GM21526 (cell line): ENCODE results near the gene GRPEL2.

ENCODE experiments used
- ATAC-seq: cut with Tn5 transposase; IDR thresholded peaks from one replicate; pipeline ENCODE4 v1.9.1; 2021; ENCODE audit warnings: moderate library complexity; ENCODE audit not compliant: unreplicated experiment, low FRiP score

Gene GRPEL2, protein sequence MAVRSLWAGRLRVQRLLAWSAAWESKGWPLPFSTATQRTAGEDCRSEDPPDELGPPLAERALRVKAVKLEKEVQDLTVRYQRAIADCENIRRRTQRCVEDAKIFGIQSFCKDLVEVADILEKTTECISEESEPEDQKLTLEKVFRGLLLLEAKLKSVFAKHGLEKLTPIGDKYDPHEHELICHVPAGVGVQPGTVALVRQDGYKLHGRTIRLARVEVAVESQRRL

DNA sequence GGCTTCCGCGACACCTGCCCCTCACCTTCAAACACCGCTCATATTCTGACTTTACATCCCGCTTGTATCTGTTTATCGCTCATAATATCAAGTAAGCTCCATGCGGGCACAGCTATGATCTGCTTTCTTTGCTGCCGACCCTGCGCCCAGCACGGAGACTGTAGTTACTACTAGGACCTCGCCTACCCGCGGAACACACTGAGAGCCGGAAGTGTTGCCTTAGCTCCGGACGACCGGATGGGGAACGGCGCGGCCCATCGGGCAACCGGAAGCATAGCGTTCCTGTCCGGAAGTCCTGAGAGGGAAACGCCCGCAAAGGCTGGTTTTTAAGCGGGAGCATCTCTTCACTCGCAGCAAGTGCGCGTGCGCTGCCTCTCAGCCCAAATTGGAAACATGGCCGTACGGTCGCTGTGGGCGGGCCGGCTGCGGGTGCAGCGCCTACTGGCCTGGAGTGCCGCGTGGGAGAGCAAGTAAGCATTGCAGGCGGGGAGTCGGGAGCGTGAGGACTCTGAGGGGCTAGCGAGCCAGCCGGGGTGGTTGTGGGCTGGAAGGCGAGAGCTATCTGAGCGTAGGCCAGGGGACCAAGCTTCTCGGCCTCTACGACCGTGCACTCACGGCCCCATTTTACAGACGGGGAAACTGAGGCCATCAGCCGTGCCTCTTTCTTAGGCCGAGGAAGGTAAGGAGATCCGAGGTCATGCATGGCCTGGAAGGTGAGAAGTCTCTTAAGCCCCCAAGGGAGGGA is at the start of gene GRPEL2:
GRPEL2 (plus strand) TSS at position 353 of the 745 bp plus-strand sequence; CDS start at position 394, 41 bp downstream.
- peak; percentile 94 for ATAC-seq

DNA sequence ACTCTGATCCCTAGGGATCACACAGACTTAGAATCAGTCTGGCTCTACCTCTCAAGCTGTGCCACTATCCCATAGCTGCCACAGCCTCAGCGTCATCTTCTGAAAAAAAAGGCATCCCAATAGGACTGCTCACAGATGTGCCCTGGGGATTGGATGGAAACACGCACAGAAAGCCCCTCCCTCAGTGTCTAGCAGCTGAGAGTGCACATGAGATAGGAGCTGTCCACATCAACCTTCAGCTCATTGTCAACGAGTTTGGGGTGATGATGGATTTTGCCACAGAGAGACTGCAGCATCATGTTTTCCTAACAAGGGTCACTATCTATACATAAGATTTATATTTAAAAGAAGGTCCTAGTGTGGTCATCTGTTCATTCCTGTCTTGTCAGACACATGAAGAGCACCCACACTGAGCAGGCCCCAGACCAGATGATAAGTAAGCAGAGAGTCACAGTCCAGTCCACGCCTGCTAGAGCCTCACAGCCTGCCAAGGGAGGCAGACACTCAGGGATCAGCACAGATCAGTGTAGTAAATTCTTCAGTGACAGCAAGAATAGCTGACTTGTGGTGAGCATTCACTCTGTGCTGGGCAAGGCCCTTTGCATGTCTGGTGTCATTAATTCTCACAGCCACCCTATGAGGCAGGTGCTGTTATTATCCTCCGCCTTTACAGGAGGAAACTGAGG is 47.8 kb upstream of the GRPEL2 start:
- no peak for ATAC-seq

DNA sequence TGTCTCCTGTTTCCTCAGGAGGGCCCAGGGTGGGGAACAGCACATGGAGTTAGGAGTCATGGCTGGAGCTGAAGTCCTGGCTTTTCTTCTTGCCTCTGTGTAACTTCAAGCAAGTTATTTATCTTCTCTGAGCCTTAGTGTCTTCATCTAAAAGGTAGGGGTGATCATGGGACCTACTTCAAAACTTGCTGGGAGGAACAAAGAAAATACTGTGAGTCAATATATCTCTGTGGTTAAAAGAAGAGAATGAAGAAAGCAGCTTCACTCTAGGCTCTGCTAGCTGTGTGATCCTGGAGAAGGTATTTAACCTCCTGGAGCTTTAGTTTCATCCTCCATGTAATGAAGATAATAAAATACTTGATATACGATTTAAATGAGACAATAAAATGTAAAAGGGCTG is 47.1 kb upstream of the GRPEL2 start:
- no peak for ATAC-seq

DNA sequence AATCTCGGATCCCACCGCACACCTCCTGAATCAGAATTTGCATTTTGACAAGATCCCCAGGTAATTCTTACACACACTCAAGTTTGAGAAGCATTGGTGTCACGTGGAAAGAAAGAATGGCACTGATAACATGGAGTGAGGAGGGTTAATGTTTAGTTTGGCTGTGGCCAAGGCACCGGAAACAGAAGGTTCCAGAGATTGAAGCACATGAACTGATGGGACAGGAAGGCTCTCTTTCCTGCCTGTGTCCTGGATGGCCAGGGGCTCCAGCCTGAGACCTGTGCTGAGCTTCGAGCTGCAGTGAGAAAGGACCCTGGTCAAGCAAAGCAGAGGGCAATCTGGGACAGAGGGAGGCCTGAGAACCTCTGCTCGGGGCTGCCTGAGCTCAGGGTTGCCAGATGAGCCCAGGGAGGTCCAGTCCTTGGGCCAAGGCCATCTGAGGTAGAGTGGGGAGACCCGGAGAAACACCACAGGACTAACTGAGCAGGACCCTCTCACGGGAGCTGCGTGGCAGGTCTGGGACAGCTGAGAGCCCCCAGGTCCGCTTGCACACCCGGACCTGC is 46.4 kb upstream of the GRPEL2 start:
- no peak for ATAC-seq

DNA sequence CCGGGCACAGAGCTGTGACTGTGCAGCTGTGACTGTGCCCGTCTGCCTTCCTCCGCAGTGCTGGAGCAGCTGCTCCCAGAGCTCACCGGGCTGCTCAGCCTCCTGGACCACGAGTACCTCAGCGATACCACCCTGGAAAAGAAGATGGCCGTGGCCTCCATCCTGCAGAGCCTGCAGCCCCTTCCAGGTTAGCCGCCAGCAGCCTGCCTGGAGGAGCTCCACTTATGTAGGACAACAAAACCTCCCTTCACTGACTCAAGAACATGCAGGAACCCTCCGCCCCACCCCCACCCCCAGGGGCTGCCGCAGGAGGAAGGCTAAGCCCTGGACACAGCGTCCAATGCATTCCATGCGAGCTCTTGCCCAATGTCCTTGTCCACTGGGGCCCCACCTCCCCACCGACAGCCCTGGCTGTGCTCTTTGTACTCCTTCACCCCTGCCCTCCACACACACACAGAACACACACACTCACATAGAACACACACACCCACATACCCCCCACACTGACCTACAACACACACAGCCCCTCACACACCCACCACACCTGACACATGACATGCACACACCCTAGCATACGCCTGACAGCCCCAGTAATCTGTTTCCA is 45.7 kb upstream of the GRPEL2 start:
- no peak for ATAC-seq

DNA sequence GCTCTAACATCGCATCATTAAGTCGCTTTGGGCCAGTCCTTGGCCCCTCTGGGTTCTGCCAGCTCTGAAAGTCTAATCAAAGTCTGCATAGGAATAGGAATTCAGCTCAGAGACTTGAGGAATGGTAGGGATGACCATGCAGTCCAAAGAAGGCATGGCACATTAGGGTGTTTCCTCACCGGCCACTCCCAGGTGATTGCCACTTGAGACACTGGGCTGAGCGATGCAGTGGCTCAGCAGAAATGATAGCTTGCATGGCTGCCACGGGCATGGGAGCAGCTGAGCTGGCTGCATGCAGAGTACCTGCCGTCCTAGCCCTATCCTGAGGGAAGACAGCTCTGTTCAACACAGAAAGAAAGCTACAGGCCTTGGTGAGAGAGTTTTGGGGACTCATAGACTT is 44.9 kb upstream of the GRPEL2 start:
- ATAC-seq: no peak

DNA sequence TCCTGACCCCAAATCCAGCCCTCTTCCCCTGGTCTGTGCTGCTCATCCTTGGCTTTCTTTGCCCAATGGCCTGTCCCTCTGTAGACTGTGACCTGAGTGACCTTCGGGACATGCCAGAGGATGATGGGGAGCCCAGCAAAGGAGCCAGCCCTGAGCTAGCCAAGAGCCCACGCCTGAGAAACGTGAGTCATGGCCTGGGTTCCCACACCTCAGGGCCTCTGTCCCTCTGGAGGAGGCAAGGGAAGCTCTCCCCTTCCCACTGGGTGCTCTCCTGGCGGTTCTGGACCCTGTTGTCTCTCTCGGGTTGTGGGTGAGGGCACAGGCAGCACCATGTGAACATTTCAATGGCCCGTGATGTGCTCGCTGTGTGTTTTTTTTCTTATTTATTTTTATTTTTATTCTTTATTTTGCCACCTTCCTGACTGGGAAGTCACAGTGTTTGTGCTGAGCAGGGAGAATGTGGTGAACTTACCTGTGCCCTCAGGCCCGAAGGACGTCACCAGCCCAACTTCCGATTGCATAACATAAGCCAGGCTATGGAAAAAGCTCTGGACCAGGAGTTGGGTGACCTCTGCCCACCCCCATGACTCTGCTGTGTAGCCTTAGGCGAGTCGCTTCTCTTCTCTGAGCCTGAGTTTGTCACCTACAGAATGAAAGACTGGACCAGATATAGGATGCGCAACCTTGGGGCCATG is 44.1 kb upstream of the GRPEL2 start:
- no peak for ATAC-seq

DNA sequence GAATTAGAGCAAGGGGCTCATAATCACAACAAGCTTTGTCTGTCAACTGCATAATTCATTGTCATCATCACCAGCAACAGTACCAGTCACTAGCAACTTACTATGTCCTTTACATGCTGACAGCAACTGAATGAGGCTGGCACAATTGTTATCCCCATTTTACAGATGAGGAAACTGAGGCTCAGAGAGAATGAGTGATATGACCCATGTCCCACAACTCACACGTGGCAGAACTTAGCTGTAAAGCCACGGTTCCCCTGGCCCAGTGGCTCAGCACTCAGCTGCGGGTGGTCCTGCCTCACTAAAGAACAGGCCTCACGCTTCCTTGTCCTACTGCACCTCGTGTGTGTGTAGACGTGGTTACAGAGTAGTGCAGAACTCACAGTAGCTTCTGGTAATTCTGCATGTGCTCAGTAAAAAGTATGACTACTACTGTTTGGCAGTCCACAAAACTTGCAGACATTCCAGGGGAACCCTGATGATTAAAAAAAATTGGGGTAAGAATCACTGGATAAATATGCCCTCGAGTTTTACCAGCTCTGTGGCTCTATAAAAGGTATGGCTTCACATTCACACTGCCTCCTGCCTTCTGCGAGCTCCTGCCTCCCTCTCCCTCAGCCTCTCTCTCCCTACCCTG is 43.4 kb upstream of the GRPEL2 start:
- no peak for ATAC-seq

DNA sequence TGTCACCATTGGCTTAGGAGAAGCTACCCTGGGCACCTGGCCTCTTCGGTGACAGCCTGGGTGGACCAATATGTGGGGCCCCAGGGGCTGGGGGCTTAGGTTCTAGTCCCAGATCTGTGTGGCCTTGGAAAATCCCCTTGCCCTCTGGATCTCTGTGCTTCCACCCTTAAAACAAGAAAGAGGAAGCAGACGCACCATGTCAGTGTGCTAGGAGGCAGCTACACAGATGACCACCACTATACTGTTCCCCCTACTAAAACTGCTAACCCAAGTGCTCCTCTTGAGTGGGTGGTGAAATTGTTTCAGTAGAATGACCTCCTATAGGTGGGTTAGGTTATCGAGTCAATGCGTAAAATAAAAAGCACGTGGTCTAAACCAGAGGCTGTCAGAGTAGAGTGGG is 42.7 kb upstream of the GRPEL2 start:
- no peak for ATAC-seq

DNA sequence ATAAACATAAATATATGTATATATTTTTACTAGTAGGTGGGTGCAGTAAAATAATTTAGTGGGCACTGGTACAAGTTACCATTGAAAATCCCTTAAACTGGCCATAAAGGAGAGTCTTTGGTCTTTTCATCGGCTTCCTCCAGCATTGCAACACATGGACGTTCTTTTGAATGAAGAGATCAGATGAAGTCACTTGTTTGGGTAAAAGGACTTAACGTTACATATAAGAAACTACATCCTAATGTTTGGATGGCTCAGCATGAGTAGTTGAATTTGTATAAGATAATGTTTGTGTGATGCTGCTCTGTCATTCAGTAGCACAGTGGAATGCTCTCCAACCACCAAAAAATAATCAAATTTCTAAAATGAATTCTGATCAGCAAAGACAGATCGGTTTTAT is 42.1 kb upstream of the GRPEL2 start:
- ATAC-seq: no peak

DNA sequence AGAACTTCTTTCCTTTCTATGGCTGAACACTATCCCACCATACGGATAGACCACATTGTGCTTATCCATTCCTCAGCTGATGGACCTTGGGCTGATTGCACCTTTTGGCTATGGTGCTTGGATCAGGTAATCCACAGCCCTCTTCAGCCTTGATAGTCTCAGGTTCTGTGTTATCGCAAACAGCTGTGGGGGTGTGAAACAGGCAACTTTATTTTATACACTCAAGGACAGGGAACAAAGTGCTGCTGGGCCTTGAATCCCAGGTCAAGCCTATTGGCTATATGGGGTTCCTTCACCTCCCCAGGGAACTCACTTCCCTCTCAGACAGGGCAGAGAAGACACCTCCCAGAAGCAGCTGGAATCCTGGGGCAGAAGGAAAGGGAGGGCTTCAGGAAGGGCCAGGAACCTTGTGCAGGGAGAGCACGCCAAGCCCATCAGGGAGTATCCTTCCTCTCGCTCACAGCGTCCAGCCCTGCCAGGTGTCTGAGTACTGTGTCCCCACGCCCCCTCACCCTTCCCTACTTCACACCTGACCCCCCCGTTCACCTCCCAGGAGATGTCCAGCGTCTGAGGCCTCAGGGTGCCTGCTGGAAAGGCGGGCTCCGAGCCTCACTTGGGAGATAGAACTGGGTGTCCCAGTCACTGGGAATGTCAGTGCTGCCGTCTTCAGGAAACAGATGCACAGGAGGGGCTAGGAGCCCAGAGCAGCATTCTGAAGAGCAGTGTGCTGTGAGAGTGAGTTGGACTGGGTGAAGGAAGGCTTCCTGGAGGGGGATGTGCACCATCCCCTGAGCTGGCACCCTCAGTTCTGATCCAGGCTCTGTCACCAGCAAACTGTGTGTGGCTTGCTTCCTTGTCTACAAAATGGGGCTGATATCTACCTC is 40.9 kb upstream of the GRPEL2 start:
- no peak for ATAC-seq

DNA sequence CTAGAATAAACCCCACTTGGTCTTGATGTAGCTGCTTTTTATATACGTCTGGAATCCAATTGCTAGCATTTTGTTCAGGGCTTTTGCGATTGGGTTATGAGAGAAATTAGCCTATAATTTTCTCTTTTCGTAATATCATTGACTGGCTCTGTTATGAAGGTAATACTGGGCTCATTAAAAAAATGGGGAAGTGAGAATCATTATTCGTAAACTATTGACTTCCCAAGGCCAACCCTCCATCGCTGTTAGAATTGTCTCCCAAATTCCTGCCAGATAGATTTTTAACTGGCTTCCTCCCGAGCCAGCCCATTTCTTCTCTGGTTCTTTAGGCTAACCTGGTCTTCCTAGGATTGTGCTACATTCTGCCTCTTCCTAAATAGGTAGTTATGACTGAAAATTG is 35.9 kb upstream of the GRPEL2 start:
- ATAC-seq: no peak

DNA sequence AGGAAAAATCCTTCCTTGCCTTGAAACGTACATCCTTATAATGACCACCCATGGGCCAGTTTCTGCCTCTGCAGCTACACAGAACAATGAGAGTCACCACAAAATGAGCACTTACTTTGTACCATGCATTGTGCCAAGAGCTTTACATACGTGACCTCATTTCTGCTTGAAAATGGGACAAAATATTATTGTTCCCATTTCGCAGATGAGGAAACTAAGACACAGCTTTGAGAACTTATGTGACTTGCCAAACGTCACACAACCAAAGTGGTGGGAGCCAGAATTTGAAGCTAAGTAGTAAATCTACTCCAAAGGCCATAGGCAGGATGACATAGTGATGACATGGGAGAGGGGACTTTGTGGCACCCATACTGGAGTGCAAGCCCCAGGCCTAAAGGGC is 34.8 kb upstream of the GRPEL2 start:
- ATAC-seq: no peak

DNA sequence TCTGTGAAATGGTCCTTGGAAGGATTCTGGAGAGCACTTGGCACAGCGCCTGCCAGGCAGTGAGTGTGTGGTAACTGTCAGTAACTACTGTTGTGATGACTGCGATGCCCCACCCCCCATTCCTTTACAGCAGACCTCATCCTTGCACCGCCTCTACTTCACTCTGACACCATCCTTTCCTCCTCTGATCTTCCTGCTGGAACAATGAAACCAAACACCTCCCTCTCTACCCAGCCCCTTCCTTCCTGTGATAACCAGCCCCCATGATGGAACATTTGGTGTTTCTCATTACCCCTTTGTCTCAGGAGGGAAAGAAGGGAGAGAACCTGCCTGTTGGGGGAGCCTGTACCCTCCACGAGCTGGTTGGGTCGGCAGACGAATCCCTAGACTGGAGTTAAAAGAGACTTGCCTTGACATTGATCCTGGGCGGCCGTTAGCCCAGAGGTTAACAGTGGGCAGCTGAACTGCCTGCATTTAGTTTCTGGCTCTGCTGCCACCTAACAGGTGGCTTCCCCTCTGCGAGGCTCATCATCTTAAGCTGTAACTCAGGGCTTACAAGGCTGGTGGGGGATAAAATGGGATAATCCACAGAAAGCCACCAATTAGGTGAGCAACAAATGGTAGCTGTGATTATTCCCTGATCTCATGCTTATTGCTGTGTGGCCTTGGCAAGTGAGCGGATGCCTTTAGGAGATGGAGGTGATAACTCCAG is 34.2 kb upstream of the GRPEL2 start:
- no peak for ATAC-seq

DNA sequence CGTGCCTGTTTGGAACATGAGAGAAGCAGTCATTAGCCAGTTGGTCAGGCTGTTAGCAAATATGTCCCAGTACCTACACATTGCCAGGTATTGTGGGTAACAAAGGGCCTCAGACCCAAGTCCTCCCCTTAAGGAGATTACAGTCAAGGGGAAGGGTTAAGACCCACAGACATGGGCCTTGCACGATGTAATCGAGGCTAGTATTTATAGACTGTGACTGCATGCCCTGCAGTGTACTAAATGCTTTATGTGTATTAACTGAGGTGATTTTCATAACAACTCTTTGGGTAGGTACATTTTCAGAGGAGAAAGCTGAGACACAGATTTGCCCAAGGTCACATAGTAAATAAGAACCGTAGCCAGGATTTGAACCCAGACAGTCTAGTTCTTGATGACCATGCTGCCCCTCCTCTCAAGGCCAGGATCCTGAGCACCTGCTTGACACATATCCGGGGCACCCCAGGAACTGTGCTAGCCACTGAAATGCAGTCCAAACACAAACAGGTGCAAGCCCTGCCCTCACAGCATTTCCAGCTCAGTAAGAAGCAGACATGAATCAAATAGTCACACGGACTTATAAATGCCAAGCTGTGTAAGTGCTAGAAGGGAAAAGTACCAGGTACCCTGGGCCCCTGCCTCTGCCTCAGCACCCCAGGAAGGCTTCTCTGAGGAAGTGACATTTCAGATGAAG is 32.0 kb upstream of the GRPEL2 start:
- no peak for ATAC-seq

DNA sequence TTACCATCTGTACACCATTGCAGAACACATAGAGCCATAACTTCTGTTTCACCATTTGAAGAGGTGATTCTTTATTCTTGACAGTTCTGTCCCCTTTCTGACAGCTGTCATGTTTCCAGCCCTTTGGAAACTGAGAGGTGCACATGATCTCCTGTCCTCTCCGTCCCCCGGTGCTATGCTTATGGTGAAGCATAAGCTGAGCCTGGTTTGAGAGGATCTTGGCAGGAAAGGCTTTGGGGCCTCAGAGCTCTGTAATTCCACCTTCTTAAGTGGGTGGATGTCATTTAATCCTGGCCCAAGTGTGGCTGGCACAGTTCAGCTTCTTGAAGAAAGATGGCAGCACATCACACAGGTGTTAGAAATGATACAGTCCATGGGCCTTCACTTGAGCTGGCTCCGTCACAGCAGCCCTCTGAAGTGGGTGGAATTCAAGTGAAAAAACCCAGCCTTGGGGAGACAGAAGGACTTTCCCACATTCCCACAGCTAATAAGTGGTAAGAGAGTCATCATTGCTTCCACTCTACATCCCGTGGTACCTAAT is 30.7 kb upstream of the GRPEL2 start:
- ATAC-seq: no peak

DNA sequence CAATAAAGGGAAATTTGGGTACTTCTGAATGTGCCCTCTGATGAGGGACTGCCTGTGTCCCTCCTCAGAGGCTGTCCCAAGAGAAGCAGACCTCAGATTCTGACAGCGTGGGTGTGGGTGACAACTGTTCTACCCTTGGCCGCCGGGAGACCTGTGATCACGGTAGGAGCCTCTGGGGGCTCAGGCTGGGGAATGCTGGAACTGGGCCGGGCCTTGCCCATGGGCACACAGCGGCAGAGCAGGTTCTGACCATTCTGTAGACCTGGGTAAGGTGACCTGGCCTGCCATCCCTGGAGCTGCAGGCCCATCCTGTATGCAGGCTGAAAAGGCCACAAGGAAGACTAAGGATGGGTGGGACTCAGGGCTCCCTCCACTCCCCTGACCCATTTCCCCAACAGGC is 29.5 kb upstream of the GRPEL2 start:
- ATAC-seq: no peak
